GM23338 (cell line): ENCODE data around the gene L3MBTL4.

ENCODE experiments used
- CTCF ChIP-seq, 2 experiments: fragments of 200-600 bp in 1 of 2; sonication (generic) in 1 of 2; conservative IDR thresholded peaks; 2 replicates each; pipeline versions ENCODE4 v1.5.1 to v1.6.1; 2016 to 2017; ENCODE audit warnings: antibody characterized with exemption in 2 of 2, low read depth in 2 of 2, mild to moderate bottlenecking in 2 of 2, moderate library complexity in 1 of 2
- POLR2AphosphoS5 ChIP-seq: IDR thresholded peaks from 2 replicates; pipeline ENCODE4 v1.6.1; 2016; ENCODE audit warnings: antibody characterized with exemption, low read depth

- TF ChIP-seq POLR2AphosphoS5 (no peak), CTCF (conservative IDR thresholded peaks at IDR 0.05; ENCODE audit: low read depth in 2 of 2) (no peak)
Observed at GRCh38 chr18:6194640-6195039, 220.1 kb downstream of the L3MBTL4 start.
